ENCODE results near the gene SAMD11. TPM values are rescaled to one million over a fixed set of nuclear protein-coding genes. Genes with fewer than 3 reads are reported as not detected.

SAMD11 gene
- total and polyA plus RNA-seq, 4 donors, result 0.51 to 4.1 (median 1.3) TPM

DNA sequence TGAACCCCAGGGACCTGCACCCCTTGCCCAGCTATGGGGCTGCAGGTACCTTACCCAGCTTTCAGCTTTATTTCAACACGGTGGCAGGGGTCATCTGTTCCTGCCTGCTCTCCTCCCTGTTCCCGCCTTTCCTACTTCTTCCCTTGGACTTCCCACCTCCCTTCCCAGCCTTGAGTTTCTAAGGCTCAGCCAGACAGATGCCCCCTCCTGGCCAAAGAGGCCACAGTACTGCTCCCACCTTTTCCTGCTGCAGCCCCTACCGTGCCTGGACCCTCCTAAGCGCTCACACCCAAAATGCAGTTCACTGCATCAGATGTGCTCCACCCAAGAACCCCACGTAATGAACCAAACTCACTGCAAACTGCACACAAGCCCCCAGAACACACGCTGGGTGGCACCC lies 27.6 kb downstream of the SAMD11 start:
- 84% methylated on average over 6 of the region's 6 CpGs for WGBS
- H3K4me1 ChIP-seq (ENCODE audit: control insufficient read depth in 4 of 4, insufficient read depth in 4 of 4, low read length in 3 of 4), result no peaks in the 10 kb centered on the region
- H3K9me3 ChIP-seq (ENCODE audit: control insufficient read depth in 4 of 4, low read length in 3 of 4), result no peaks in the 10 kb centered on the region
- DNase-seq (ENCODE audit: low spot score), result no peak
- peaks cover 30 to 95% (median 37%) of the 10 kb centered on the region in 4 donors for H3K36me3 ChIP-seq (ENCODE audit: control insufficient read depth in 4 of 4, insufficient read depth in 3 of 4, low read depth in 1 of 4, low read length in 3 of 4)
- H3K9ac ChIP-seq (ENCODE audit: low read depth in 1 of 2, low read length in 2 of 2), result no peak overlapping the region
- H3K27me3 ChIP-seq (ENCODE audit: control insufficient read depth in 4 of 4, insufficient read depth in 4 of 4, low read length in 3 of 4), result no peaks in the 10 kb centered on the region
- H3K4me3 ChIP-seq (ENCODE audit: low read depth in 1 of 3, low read length in 3 of 3), result no peak overlapping the region
- TF ChIP-seq NR2F2 (IDR thresholded peaks at IDR 0.05), result no peak
- TF ChIP-seq HNF4A (conservative IDR thresholded peaks at IDR 0.05), result no peak
- TF ChIP-seq, protein P1, sequence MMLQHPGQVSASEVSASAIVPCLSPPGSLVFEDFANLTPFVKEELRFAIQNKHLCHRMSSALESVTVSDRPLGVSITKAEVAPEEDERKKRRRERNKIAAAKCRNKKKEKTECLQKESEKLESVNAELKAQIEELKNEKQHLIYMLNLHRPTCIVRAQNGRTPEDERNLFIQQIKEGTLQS (IDR thresholded peaks at IDR 0.05), result no peak
- TF ChIP-seq JUND (IDR thresholded peaks at IDR 0.05), result no peak
- TF ChIP-seq, protein P2, sequence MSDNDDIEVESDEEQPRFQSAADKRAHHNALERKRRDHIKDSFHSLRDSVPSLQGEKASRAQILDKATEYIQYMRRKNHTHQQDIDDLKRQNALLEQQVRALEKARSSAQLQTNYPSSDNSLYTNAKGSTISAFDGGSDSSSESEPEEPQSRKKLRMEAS (IDR thresholded peaks at IDR 0.05), result no peak
- TF ChIP-seq, protein P3, sequence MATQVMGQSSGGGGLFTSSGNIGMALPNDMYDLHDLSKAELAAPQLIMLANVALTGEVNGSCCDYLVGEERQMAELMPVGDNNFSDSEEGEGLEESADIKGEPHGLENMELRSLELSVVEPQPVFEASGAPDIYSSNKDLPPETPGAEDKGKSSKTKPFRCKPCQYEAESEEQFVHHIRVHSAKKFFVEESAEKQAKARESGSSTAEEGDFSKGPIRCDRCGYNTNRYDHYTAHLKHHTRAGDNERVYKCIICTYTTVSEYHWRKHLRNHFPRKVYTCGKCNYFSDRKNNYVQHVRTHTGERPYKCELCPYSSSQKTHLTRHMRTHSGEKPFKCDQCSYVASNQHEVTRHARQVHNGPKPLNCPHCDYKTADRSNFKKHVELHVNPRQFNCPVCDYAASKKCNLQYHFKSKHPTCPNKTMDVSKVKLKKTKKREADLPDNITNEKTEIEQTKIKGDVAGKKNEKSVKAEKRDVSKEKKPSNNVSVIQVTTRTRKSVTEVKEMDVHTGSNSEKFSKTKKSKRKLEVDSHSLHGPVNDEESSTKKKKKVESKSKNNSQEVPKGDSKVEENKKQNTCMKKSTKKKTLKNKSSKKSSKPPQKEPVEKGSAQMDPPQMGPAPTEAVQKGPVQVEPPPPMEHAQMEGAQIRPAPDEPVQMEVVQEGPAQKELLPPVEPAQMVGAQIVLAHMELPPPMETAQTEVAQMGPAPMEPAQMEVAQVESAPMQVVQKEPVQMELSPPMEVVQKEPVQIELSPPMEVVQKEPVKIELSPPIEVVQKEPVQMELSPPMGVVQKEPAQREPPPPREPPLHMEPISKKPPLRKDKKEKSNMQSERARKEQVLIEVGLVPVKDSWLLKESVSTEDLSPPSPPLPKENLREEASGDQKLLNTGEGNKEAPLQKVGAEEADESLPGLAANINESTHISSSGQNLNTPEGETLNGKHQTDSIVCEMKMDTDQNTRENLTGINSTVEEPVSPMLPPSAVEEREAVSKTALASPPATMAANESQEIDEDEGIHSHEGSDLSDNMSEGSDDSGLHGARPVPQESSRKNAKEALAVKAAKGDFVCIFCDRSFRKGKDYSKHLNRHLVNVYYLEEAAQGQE (IDR thresholded peaks at IDR 0.05), result no peak
- no peak for TF ChIP-seq YY1 (IDR thresholded peaks at IDR 0.05)
- TF ChIP-seq EGR1 (IDR thresholded peaks at IDR 0.05; ENCODE audit: low read depth in 2 of 2), result no peak
- TF ChIP-seq TAF1 (conservative IDR thresholded peaks at IDR 0.05), result no peak
- TF ChIP-seq SP1 (IDR thresholded peaks at IDR 0.05), result no peak
- no peak for TF ChIP-seq RXRA (IDR thresholded peaks at IDR 0.05)
- TF ChIP-seq, protein P4, sequence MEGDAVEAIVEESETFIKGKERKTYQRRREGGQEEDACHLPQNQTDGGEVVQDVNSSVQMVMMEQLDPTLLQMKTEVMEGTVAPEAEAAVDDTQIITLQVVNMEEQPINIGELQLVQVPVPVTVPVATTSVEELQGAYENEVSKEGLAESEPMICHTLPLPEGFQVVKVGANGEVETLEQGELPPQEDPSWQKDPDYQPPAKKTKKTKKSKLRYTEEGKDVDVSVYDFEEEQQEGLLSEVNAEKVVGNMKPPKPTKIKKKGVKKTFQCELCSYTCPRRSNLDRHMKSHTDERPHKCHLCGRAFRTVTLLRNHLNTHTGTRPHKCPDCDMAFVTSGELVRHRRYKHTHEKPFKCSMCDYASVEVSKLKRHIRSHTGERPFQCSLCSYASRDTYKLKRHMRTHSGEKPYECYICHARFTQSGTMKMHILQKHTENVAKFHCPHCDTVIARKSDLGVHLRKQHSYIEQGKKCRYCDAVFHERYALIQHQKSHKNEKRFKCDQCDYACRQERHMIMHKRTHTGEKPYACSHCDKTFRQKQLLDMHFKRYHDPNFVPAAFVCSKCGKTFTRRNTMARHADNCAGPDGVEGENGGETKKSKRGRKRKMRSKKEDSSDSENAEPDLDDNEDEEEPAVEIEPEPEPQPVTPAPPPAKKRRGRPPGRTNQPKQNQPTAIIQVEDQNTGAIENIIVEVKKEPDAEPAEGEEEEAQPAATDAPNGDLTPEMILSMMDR (IDR thresholded peaks at IDR 0.05; ENCODE audit: low read depth, low read length, missing input control), result no peak
- TF ChIP-seq RAD21 (IDR thresholded peaks at IDR 0.05), result no peak
- TF ChIP-seq, protein P5, sequence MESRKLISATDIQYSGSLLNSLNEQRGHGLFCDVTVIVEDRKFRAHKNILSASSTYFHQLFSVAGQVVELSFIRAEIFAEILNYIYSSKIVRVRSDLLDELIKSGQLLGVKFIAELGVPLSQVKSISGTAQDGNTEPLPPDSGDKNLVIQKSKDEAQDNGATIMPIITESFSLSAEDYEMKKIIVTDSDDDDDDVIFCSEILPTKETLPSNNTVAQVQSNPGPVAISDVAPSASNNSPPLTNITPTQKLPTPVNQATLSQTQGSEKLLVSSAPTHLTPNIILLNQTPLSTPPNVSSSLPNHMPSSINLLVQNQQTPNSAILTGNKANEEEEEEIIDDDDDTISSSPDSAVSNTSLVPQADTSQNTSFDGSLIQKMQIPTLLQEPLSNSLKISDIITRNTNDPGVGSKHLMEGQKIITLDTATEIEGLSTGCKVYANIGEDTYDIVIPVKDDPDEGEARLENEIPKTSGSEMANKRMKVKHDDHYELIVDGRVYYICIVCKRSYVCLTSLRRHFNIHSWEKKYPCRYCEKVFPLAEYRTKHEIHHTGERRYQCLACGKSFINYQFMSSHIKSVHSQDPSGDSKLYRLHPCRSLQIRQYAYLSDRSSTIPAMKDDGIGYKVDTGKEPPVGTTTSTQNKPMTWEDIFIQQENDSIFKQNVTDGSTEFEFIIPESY (IDR thresholded peaks at IDR 0.05), result no peak
- TF ChIP-seq FOXA2 (IDR thresholded peaks at IDR 0.05), result no peak
- no peak for TF ChIP-seq GABPA (IDR thresholded peaks at IDR 0.05 in 1 of 2, conservative IDR thresholded peaks at IDR 0.05 in 1 of 2)
- TF ChIP-seq HNF4G (IDR thresholded peaks at IDR 0.05), result no peak
- no peak for TF ChIP-seq FOXA1 (IDR thresholded peaks at IDR 0.05)
- H3K27ac ChIP-seq (ENCODE audit: low read depth in 1 of 2, low read length in 2 of 2), result no peak overlapping the region
